GM18498 (cell line): Measurements from ENCODE around the gene DNMT3A.
A peak's percentile ranks its signal among the peaks of the same experiment; 100 is the strongest.

ENCODE experiments used
- ATAC-seq: cut with Tn5 transposase; IDR thresholded peaks from one replicate; pipeline ENCODE4 v1.9.1; 2021; ENCODE audit warnings: mild to moderate bottlenecking, moderate library complexity; ENCODE audit not compliant: unreplicated experiment

Gene DNMT3A

GRCh38 chr2:25262288-25262687 lies 79.4 kb downstream of the DNMT3A start:
- ATAC-seq, result no peak

- no peak for ATAC-seq
These were observed 82.0 kb downstream of the DNMT3A start for GRCh38 chr2:25259737-25260124.

- ATAC-seq, result no peak
These were observed 82.6 kb downstream of the DNMT3A start for GRCh38 chr2:25258847-25259736.

- no peak for ATAC-seq
These were observed 83.5 kb downstream of the DNMT3A start for GRCh38 chr2:25257931-25258846.

GRCh38 chr2:25257032-25257552 lies 84.6 kb downstream of the DNMT3A start:
- no peak for ATAC-seq

GRCh38 chr2:25256488-25256875 lies 85.2 kb downstream of the DNMT3A start:
- ATAC-seq, result no peak

- no peak for ATAC-seq
These were observed 85.8 kb downstream of the DNMT3A start for GRCh38 chr2:25255745-25256487.

GRCh38 chr2:25254961-25255360 lies 86.8 kb downstream of the DNMT3A start:
- ATAC-seq, result no peak

GRCh38 chr2:25253153-25253626 lies 88.5 kb downstream of the DNMT3A start:
- ATAC-seq, result no peak

GRCh38 chr2:25252291-25253152 lies 89.2 kb downstream of the DNMT3A start:
- ATAC-seq, result peak; percentile 49

- ATAC-seq, result peak; percentile 49
These were observed 90.1 kb downstream of the DNMT3A start for GRCh38 chr2:25251422-25252273.

- ATAC-seq, result no peak
These were observed 90.7 kb downstream of the DNMT3A start for GRCh38 chr2:25251071-25251421.

- no peak for ATAC-seq
These were observed 91.2 kb downstream of the DNMT3A start for GRCh38 chr2:25250331-25251070.

GRCh38 chr2:25249785-25250184 lies 91.9 kb downstream of the DNMT3A start:
- no peak for ATAC-seq

GRCh38 chr2:25247792-25248512 lies 93.8 kb downstream of the DNMT3A start:
- no peak for ATAC-seq

- ATAC-seq, result no peak
These were observed 95.0 kb downstream of the DNMT3A start for GRCh38 chr2:25246558-25247290.

GRCh38 chr2:25246001-25246400 lies 95.7 kb downstream of the DNMT3A start:
- ATAC-seq, result no peak
